ENCODE measurements around the gene SMURF2. TPM values are rescaled to one million over a fixed set of nuclear protein-coding genes. Genes with fewer than 3 reads are reported as not detected.
"Not testable (repeated sequence)": the region's sequence is repeated elsewhere in the genome, so short reads cannot be mapped to it uniquely, and the experiment has no call there.

SMURF2 gene
- total RNA-seq, 1 experiment from 2014 or later: 23.0 TPM

- ChIA-PET POLR2A (no interaction called here), CTCF (interaction anchor here (0.5 to 1.6 kb wide), 2 partner anchors 41 to 304 kb away, joined by 3 to 5 read pairs; no protein-coding TSS in a partner anchor)
- H3K27ac Mint-ChIP-seq: no peak overlapping the region
These were observed 54.1 kb downstream of the SMURF2 start for GRCh38 chr17:64607862-64608565.

GRCh38 chr17:64604532-64604931, 57.6 kb downstream of the SMURF2 start:
- ATAC-seq; H3K36me3 Mint-ChIP-seq; DNase-seq (ENCODE audit: low spot score); H3K27ac Mint-ChIP-seq; CTCF ChIA-PET; H3K9me3 Mint-ChIP-seq; H3K4me3 Mint-ChIP-seq; H3K4me1 Mint-ChIP-seq; H3K27me3 Mint-ChIP-seq (ENCODE audit: low read depth); POLR2A ChIA-PET: not testable (repeated sequence)

More at GRCh38 chr17:64607862-64608565, 54.1 kb downstream of the SMURF2 start:
- ATAC-seq (no peak), DNase-seq (ENCODE audit: low spot score) (no peak)
- no peak overlapping the region for H3K4me3 Mint-ChIP-seq
- TF ChIP-seq CTCF (IDR thresholded peaks at IDR 0.05) (no peak), MLX (CRISPR knock-in tag; IDR thresholded peaks at IDR 0.05) (no peak), ZBTB43 (CRISPR knock-in tag; IDR thresholded peaks at IDR 0.05) (no peak), NFATC4 (CRISPR knock-in tag; IDR thresholded peaks at IDR 0.05) (no peak), USF2 (CRISPR knock-in tag; IDR thresholded peaks at IDR 0.05) (no peak), NFYB (CRISPR knock-in tag; conservative IDR thresholded peaks at IDR 0.05; ENCODE audit: low read depth) (no peak), AFF4 (CRISPR knock-in tag; IDR thresholded peaks at IDR 0.05; ENCODE audit: borderline replicate concordance) (no peak), IRF2 (CRISPR knock-in tag; IDR thresholded peaks at IDR 0.05; ENCODE audit: borderline replicate concordance, low read depth) (no peak), ZNF416 (CRISPR knock-in tag; IDR thresholded peaks at IDR 0.05) (no peak), IRF1 (CRISPR knock-in tag; IDR thresholded peaks at IDR 0.05) (no peak), ESRRA (CRISPR knock-in tag; IDR thresholded peaks at IDR 0.05; ENCODE audit: borderline replicate concordance) (no peak)
- no peaks in the 10 kb centered on the region for H3K27me3 Mint-ChIP-seq (ENCODE audit: low read depth)
- H3K36me3 Mint-ChIP-seq: no peaks in the 10 kb centered on the region
- H3K4me1 Mint-ChIP-seq: no peaks in the 10 kb centered on the region
- no peaks in the 10 kb centered on the region for H3K9me3 Mint-ChIP-seq

GRCh38 chr17:64603987-64604386, 58.1 kb downstream of the SMURF2 start:
- ChIA-PET CTCF (interaction anchor here (0.7 kb wide), 1 partner anchor 29 kb away, joined by 4 read pairs; no protein-coding TSS in a partner anchor), POLR2A (no interaction called here)
- Mint-ChIP-seq H3K4me3 (no peak overlapping the region), H3K4me1 (peaks cover 10% of the 10 kb centered on the region), H3K9me3 (no peaks in the 10 kb centered on the region), H3K27ac (no peak overlapping the region), H3K36me3 (no peaks in the 10 kb centered on the region), H3K27me3 (ENCODE audit: low read depth) (no peaks in the 10 kb centered on the region)
- ATAC-seq (no peak), DNase-seq (ENCODE audit: low spot score) (no peak)
- no peak for TF ChIP-seq CREB1 (CRISPR knock-in tag; IDR thresholded peaks at IDR 0.05)
- TF ChIP-seq IRF1 (CRISPR knock-in tag; IDR thresholded peaks at IDR 0.05): no peak
- no peak for TF ChIP-seq JUN (CRISPR knock-in tag; IDR thresholded peaks at IDR 0.05)
- TF ChIP-seq ZNF532 (CRISPR knock-in tag; IDR thresholded peaks at IDR 0.05; ENCODE audit: borderline replicate concordance): no peak
- no peak for TF ChIP-seq MLX (CRISPR knock-in tag; IDR thresholded peaks at IDR 0.05)

Measured in WTC11 (cell line).